DOHH2 (cell line): ENCODE results near the gene KIR3DL1.

ENCODE experiments used
- H3F3A ChIP-seq: fragments of 200-600 bp; sonication (generic), shearing (Covaris generic); 2 replicates; pipeline ENCODE4 v1.6.0; 2016; ENCODE audit warnings: antibody characterized with exemption, mild to moderate bottlenecking; ENCODE audit not compliant: control insufficient read depth, insufficient read depth
- H3K27ac ChIP-seq: fragments of 200-600 bp; sonication (generic); 2 replicates; pipeline ENCODE4 v1.5.1; 2014; ENCODE audit warnings: low read depth, mild to moderate bottlenecking, low read length, moderate library complexity
- H3K27me3 ChIP-seq: fragments of 200-600 bp; sonication (generic); 2 replicates; pipeline ENCODE4 v1.6.1; 2014; ENCODE audit warnings: mild to moderate bottlenecking, low read length, mixed read lengths; ENCODE audit not compliant: control insufficient read depth
- H3K36me3 ChIP-seq: fragments of 200-600 bp; sonication (generic); 2 replicates; pipeline ENCODE4 v1.6.1; 2014; ENCODE audit warnings: mild to moderate bottlenecking, low read length, moderate library complexity, mixed read lengths; ENCODE audit not compliant: control insufficient read depth
- H3K4me1 ChIP-seq: fragments of 200-600 bp; sonication (generic); 2 replicates; pipeline ENCODE4 v1.6.1; 2014; ENCODE audit warnings: mild to moderate bottlenecking, low read length, mixed read lengths; ENCODE audit not compliant: control insufficient read depth
- H3K4me2 ChIP-seq: fragments of 200-600 bp; sonication (generic); 2 replicates; pipeline ENCODE4 v1.6.0; 2014; ENCODE audit warnings: mild to moderate bottlenecking, low read length, moderate library complexity
- H3K4me3 ChIP-seq: fragments of 200-600 bp; sonication (generic); 2 replicates; pipeline ENCODE4 v1.5.1; 2014; ENCODE audit warnings: mild to moderate bottlenecking, low read length, mixed read lengths
- H3K79me2 ChIP-seq: fragments of 200-600 bp; sonication (generic); 2 replicates; pipeline ENCODE4 v1.6.1; 2014; ENCODE audit warnings: mild to moderate bottlenecking, low read length, mixed read lengths; ENCODE audit not compliant: control insufficient read depth
- H3K9me2 ChIP-seq: fragments of 200-600 bp; sonication (generic); replicated peaks from 2 replicates; pipeline ENCODE4 v1.6.1; 2014; ENCODE audit warnings: mild to moderate bottlenecking, low read length, mixed read lengths; ENCODE audit not compliant: control insufficient read depth
- H3K9me3 ChIP-seq: fragments of 200-600 bp; sonication (generic); 2 replicates; pipeline ENCODE4 v1.6.1; 2014; ENCODE audit warnings: antibody characterized with exemption, low read length, mixed read lengths; ENCODE audit not compliant: control insufficient read depth, insufficient read depth
- H4K20me1 ChIP-seq: fragments of 200-600 bp; sonication (generic); 2 replicates; pipeline ENCODE4 v1.6.0; 2014; ENCODE audit warnings: low read depth, mild to moderate bottlenecking, antibody characterized with exemption, low read length, moderate library complexity; ENCODE audit not compliant: control insufficient read depth, insufficient read depth
- EZH2phosphoT487 ChIP-seq: fragments of 200-600 bp; sonication (generic); IDR thresholded peaks from 2 replicates; pipeline ENCODE4 v1.6.1; 2017; ENCODE audit warnings: borderline replicate concordance, mild to moderate bottlenecking, antibody characterized with exemption, low read length, moderate library complexity, mixed read lengths
- TF ChIP-seq, protein P1 (sequence below): fragments of 200-600 bp; sonication (generic); IDR thresholded peaks from one replicate; pipeline ENCODE4 v1.5.1; 2014; ENCODE audit warnings: antibody characterized with exemption, mild to moderate bottlenecking, low read depth, low read length; ENCODE audit not compliant: poor library complexity, severe bottlenecking

KIR3DL1 gene

DNA sequence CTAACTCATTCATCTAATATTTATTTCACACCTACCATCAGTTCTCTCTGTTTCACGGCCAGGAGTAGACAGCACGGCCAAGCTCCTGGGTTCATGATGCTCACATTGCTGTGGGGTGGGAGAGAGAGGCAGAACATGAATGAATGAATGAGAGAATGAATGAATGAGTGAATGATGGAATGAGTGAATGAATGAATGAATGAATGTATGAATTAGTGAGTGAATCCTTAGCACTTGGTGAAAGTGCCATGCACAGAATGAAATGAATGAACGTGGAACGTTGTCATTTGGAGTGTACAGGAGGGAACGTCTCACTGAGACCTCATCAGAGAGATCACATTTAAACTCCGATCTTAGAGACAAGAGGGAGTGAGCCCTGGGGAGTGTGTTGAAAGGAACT lies 24.8 kb upstream of the KIR3DL1 start:
- H3K9me2 ChIP-seq = no peaks in the 10 kb centered on the region
- H3K79me2 ChIP-seq = no peaks in the 10 kb centered on the region
- no peak overlapping the region for H3K4me3 ChIP-seq
- H3K4me2 ChIP-seq = no peak overlapping the region
- no peaks in the 10 kb centered on the region for H3F3A ChIP-seq
- H3K27ac ChIP-seq = no peak overlapping the region
- H4K20me1 ChIP-seq = no peaks in the 10 kb centered on the region
- no peaks in the 10 kb centered on the region for H3K9me3 ChIP-seq
- H3K27me3 ChIP-seq = peaks cover 11% of the 10 kb centered on the region
- peaks cover 14% of the 10 kb centered on the region for H3K4me1 ChIP-seq
- no peaks in the 10 kb centered on the region for H3K36me3 ChIP-seq
- no peak for TF ChIP-seq EZH2phosphoT487
- TF ChIP-seq, protein P1, sequence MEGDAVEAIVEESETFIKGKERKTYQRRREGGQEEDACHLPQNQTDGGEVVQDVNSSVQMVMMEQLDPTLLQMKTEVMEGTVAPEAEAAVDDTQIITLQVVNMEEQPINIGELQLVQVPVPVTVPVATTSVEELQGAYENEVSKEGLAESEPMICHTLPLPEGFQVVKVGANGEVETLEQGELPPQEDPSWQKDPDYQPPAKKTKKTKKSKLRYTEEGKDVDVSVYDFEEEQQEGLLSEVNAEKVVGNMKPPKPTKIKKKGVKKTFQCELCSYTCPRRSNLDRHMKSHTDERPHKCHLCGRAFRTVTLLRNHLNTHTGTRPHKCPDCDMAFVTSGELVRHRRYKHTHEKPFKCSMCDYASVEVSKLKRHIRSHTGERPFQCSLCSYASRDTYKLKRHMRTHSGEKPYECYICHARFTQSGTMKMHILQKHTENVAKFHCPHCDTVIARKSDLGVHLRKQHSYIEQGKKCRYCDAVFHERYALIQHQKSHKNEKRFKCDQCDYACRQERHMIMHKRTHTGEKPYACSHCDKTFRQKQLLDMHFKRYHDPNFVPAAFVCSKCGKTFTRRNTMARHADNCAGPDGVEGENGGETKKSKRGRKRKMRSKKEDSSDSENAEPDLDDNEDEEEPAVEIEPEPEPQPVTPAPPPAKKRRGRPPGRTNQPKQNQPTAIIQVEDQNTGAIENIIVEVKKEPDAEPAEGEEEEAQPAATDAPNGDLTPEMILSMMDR = no peak

GRCh38 chr19:54792814-54793213 lies 23.5 kb upstream of the KIR3DL1 start:
- H3K4me3 ChIP-seq = no peak overlapping the region
- H4K20me1 ChIP-seq = no peaks in the 10 kb centered on the region
- H3K9me2 ChIP-seq = no peaks in the 10 kb centered on the region
- no peak overlapping the region for H3K27ac ChIP-seq
- H3K79me2 ChIP-seq = no peaks in the 10 kb centered on the region
- H3F3A ChIP-seq = no peaks in the 10 kb centered on the region
- H3K36me3 ChIP-seq = no peaks in the 10 kb centered on the region
- peaks cover 14% of the 10 kb centered on the region for H3K27me3 ChIP-seq
- TF ChIP-seq, protein P1 = no peak
- no peak for TF ChIP-seq EZH2phosphoT487
- peaks cover 14% of the 10 kb centered on the region for H3K4me1 ChIP-seq
- peak overlapping the region; percentile 32 for H3K4me2 ChIP-seq
- H3K9me3 ChIP-seq = no peaks in the 10 kb centered on the region

DNA sequence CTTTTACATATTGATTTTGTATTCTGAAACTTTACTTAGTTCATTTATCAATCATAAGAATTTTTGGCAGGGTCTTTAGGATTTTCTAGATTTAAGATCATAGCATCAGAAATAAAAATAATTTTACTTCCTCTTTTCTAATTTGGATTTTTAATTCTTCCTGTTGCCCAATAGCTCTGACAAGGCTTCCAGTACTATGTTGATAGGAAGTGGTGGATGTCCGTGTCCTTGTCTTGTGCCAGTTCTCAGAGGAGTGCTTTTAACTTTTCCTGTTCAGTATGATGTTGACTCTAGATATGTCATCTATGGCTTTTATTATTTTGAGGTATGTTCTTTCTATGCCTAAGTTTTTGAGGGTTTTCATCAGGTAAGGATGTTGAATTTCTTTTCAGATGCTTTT lies 20.5 kb upstream of the KIR3DL1 start:
- H3K27me3 ChIP-seq = peaks cover 18% of the 10 kb centered on the region
- H3K4me2 ChIP-seq = peak overlapping the region; percentile 22
- no peak overlapping the region for H3K4me3 ChIP-seq
- no peaks in the 10 kb centered on the region for H3F3A ChIP-seq
- H3K9me2 ChIP-seq = no peaks in the 10 kb centered on the region
- H3K9me3 ChIP-seq = no peaks in the 10 kb centered on the region
- H4K20me1 ChIP-seq = no peaks in the 10 kb centered on the region
- peaks cover 14% of the 10 kb centered on the region for H3K4me1 ChIP-seq
- H3K36me3 ChIP-seq = no peaks in the 10 kb centered on the region
- TF ChIP-seq, protein P1 = no peak
- TF ChIP-seq EZH2phosphoT487 = no peak
- H3K27ac ChIP-seq = no peak overlapping the region
- no peaks in the 10 kb centered on the region for H3K79me2 ChIP-seq
